ENCODE results near the gene CNGA1. TPM values are rescaled to one million over a fixed set of nuclear protein-coding genes. Genes with fewer than 3 reads are reported as not detected.

The CNGA1 gene
- total and polyA plus RNA-seq, 4 donors = 3.9 to 41.3 (median 17.1) TPM

DNA sequence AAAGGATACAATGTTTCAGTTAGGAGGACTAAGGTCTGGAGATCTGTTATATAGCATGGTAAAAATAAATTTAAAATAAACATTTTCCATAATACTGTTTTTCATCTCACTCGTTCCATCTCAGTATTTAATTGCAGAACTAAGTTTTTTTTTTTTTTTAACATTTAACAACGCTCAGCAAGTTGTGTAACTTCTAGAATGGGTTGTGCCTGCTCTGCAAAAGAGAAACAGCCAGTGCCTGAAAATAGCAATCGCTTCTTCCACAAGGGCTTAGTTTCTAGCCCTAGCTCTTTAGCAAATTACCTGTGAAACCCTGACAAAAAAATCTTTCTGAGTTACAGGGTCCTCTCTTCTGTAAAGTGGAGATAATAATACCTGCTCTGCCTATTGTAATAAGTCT is 41.9 kb downstream of the CNGA1 start:
- WGBS = 79% methylated on average over 3 of the region's 3 CpGs
- Histone ChIP-seq H3K9me3 (ENCODE audit: control insufficient read depth in 4 of 4, low read length in 3 of 4) (no peaks in the 10 kb centered on the region), H3K4me3 (ENCODE audit: low read depth in 1 of 3, low read length in 3 of 3) (no peak overlapping the region), H3K4me1 (ENCODE audit: control insufficient read depth in 4 of 4, insufficient read depth in 4 of 4, low read length in 3 of 4) (no peaks in the 10 kb centered on the region), H3K9ac (ENCODE audit: low read depth in 1 of 2, low read length in 2 of 2) (no peak overlapping the region), H3K36me3 (ENCODE audit: control insufficient read depth in 4 of 4, insufficient read depth in 3 of 4, low read depth in 1 of 4, low read length in 3 of 4) (no peaks in the 10 kb centered on the region), H3K27me3 (ENCODE audit: control insufficient read depth in 4 of 4, insufficient read depth in 4 of 4, low read length in 3 of 4) (no peaks in the 10 kb centered on the region), H3K27ac (ENCODE audit: low read depth in 1 of 2, low read length in 2 of 2) (no peak overlapping the region)
- no peak for DNase-seq (ENCODE audit: low spot score)
- TF ChIP-seq, protein P1, sequence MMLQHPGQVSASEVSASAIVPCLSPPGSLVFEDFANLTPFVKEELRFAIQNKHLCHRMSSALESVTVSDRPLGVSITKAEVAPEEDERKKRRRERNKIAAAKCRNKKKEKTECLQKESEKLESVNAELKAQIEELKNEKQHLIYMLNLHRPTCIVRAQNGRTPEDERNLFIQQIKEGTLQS (IDR thresholded peaks at IDR 0.05) = no peak
- no peak for TF ChIP-seq EGR1 (IDR thresholded peaks at IDR 0.05; ENCODE audit: low read depth in 2 of 2)
- TF ChIP-seq HNF4G (IDR thresholded peaks at IDR 0.05) = no peak
- TF ChIP-seq, protein P2, sequence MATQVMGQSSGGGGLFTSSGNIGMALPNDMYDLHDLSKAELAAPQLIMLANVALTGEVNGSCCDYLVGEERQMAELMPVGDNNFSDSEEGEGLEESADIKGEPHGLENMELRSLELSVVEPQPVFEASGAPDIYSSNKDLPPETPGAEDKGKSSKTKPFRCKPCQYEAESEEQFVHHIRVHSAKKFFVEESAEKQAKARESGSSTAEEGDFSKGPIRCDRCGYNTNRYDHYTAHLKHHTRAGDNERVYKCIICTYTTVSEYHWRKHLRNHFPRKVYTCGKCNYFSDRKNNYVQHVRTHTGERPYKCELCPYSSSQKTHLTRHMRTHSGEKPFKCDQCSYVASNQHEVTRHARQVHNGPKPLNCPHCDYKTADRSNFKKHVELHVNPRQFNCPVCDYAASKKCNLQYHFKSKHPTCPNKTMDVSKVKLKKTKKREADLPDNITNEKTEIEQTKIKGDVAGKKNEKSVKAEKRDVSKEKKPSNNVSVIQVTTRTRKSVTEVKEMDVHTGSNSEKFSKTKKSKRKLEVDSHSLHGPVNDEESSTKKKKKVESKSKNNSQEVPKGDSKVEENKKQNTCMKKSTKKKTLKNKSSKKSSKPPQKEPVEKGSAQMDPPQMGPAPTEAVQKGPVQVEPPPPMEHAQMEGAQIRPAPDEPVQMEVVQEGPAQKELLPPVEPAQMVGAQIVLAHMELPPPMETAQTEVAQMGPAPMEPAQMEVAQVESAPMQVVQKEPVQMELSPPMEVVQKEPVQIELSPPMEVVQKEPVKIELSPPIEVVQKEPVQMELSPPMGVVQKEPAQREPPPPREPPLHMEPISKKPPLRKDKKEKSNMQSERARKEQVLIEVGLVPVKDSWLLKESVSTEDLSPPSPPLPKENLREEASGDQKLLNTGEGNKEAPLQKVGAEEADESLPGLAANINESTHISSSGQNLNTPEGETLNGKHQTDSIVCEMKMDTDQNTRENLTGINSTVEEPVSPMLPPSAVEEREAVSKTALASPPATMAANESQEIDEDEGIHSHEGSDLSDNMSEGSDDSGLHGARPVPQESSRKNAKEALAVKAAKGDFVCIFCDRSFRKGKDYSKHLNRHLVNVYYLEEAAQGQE (IDR thresholded peaks at IDR 0.05) = no peak
- TF ChIP-seq, protein P3, sequence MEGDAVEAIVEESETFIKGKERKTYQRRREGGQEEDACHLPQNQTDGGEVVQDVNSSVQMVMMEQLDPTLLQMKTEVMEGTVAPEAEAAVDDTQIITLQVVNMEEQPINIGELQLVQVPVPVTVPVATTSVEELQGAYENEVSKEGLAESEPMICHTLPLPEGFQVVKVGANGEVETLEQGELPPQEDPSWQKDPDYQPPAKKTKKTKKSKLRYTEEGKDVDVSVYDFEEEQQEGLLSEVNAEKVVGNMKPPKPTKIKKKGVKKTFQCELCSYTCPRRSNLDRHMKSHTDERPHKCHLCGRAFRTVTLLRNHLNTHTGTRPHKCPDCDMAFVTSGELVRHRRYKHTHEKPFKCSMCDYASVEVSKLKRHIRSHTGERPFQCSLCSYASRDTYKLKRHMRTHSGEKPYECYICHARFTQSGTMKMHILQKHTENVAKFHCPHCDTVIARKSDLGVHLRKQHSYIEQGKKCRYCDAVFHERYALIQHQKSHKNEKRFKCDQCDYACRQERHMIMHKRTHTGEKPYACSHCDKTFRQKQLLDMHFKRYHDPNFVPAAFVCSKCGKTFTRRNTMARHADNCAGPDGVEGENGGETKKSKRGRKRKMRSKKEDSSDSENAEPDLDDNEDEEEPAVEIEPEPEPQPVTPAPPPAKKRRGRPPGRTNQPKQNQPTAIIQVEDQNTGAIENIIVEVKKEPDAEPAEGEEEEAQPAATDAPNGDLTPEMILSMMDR (IDR thresholded peaks at IDR 0.05; ENCODE audit: low read depth, low read length, missing input control) = no peak
- no peak for TF ChIP-seq RXRA (IDR thresholded peaks at IDR 0.05)
- TF ChIP-seq YY1 (IDR thresholded peaks at IDR 0.05) = no peak
- no peak for TF ChIP-seq NR2F2 (IDR thresholded peaks at IDR 0.05)
- TF ChIP-seq, protein P4, sequence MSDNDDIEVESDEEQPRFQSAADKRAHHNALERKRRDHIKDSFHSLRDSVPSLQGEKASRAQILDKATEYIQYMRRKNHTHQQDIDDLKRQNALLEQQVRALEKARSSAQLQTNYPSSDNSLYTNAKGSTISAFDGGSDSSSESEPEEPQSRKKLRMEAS (IDR thresholded peaks at IDR 0.05) = no peak
- no peak for TF ChIP-seq HNF4A (conservative IDR thresholded peaks at IDR 0.05)
- no peak for TF ChIP-seq FOXA1 (IDR thresholded peaks at IDR 0.05)
- TF ChIP-seq GABPA (IDR thresholded peaks at IDR 0.05 in 1 of 2, conservative IDR thresholded peaks at IDR 0.05 in 1 of 2) = no peak
- TF ChIP-seq RAD21 (IDR thresholded peaks at IDR 0.05) = no peak

DNA sequence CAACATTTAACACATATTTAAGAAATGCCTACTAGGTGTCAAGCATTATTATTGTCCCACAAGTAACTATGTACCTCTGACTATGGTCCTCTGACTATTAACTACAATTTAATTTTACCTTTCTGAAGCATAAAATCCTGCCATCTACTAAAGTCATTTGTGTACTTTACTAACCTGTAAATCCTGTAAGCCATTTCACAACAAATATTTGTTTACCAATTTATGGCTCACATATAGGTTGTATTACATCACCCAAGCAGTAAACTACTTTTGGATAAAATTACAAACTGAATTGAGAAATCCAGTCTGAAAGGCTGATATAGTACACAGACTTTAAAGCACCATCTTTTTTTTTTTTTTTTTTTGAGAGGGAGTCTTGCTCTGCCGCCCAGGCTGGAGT is 43.8 kb downstream of the CNGA1 start:
- 100% methylated on average over 1 of the region's 1 CpG for WGBS
- Histone ChIP-seq H3K4me3 (ENCODE audit: low read depth in 1 of 3, low read length in 3 of 3) (no peak overlapping the region), H3K27ac (ENCODE audit: low read depth in 1 of 2, low read length in 2 of 2) (no peak overlapping the region), H3K36me3 (ENCODE audit: control insufficient read depth in 4 of 4, insufficient read depth in 3 of 4, low read depth in 1 of 4, low read length in 3 of 4) (no peaks in the 10 kb centered on the region), H3K9me3 (ENCODE audit: control insufficient read depth in 4 of 4, low read length in 3 of 4) (no peaks in the 10 kb centered on the region), H3K27me3 (ENCODE audit: control insufficient read depth in 4 of 4, insufficient read depth in 4 of 4, low read length in 3 of 4) (no peaks in the 10 kb centered on the region), H3K4me1 (ENCODE audit: control insufficient read depth in 4 of 4, insufficient read depth in 4 of 4, low read length in 3 of 4) (no peaks in the 10 kb centered on the region), H3K9ac (ENCODE audit: low read depth in 1 of 2, low read length in 2 of 2) (no peak overlapping the region)
- no peak for DNase-seq (ENCODE audit: low spot score)
- TF ChIP-seq SP1 (IDR thresholded peaks at IDR 0.05) = no peak
- TF ChIP-seq, protein P4 (IDR thresholded peaks at IDR 0.05) = no peak
- TF ChIP-seq, protein P5, sequence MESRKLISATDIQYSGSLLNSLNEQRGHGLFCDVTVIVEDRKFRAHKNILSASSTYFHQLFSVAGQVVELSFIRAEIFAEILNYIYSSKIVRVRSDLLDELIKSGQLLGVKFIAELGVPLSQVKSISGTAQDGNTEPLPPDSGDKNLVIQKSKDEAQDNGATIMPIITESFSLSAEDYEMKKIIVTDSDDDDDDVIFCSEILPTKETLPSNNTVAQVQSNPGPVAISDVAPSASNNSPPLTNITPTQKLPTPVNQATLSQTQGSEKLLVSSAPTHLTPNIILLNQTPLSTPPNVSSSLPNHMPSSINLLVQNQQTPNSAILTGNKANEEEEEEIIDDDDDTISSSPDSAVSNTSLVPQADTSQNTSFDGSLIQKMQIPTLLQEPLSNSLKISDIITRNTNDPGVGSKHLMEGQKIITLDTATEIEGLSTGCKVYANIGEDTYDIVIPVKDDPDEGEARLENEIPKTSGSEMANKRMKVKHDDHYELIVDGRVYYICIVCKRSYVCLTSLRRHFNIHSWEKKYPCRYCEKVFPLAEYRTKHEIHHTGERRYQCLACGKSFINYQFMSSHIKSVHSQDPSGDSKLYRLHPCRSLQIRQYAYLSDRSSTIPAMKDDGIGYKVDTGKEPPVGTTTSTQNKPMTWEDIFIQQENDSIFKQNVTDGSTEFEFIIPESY (IDR thresholded peaks at IDR 0.05) = no peak

Data from liver (tissue), 9 donors.